Stimulated activated CD8-positive, alpha-beta memory T cell treated with anti-CD3 and anti-CD28 coated beads, Interleukin-4, amount 100 ng/mL, for 48 hours (primary cell): ENCODE data around the gene MROH7.

Source experiments
- DNase-seq: peaks from one replicate; pipeline ENCODE4 v3.0.0-alpha.2; 2020

MROH7 gene

DNA sequence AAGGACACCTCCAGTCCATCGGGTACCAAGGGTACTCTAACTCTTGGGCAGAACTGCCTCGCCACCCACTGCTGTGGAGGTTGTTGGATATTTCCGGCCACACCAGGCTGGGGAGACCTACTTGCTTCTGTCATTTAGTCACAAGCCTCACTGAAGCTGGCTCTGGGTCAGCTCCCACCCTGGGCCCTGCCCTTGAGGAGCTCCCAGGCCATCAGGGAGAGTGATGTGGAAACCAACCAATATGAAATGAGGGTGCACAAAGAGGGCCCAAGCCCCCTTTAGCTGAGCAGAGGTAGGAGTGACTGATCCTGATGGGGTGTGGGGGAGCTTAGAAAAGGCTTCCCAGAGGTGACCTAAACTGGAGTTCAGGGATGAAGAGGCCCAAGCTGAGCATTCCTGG is 103.1 kb downstream of the MROH7 start:
- no peak for DNase-seq

DNA sequence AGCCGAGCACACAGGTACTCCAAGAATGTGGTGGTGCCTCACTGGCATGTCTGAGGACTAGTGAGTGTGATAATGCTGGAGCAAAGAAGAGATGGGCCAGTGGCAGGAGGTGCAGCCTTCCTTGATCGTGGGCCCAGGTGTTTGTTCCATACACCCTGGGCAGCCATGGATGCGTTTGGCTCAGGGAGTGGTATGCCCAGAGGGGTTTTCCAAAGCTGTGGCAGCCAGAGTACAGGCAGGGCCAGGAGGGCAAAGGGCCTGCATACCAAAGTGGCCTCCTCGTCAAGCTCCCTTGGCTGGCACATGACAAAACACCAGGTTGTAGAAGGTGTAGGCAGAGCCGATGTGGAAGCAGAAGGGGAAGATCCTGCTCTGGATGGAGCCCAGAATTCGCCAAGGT is 103.7 kb downstream of the MROH7 start:
- DNase-seq, result no peak

DNA sequence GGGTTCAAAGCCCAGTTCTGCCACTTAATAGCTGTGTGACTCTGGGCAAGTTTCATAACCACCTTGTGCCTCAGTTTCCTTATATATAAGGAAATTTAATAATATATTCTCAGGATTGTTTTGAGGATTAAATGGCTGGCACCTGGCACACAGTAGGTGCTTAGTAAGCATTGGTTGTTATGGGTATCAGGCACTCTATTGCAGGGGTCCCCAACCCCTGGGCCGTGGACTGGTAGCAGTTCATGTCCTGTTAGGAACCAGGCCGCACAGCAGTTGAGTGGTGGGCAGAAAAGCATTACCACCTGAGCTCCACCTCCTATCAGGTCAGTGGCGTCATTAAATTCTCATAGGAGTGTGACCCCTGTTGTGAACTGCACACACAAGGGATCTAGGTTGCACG is 104.3 kb downstream of the MROH7 start:
- no peak for DNase-seq

DNA sequence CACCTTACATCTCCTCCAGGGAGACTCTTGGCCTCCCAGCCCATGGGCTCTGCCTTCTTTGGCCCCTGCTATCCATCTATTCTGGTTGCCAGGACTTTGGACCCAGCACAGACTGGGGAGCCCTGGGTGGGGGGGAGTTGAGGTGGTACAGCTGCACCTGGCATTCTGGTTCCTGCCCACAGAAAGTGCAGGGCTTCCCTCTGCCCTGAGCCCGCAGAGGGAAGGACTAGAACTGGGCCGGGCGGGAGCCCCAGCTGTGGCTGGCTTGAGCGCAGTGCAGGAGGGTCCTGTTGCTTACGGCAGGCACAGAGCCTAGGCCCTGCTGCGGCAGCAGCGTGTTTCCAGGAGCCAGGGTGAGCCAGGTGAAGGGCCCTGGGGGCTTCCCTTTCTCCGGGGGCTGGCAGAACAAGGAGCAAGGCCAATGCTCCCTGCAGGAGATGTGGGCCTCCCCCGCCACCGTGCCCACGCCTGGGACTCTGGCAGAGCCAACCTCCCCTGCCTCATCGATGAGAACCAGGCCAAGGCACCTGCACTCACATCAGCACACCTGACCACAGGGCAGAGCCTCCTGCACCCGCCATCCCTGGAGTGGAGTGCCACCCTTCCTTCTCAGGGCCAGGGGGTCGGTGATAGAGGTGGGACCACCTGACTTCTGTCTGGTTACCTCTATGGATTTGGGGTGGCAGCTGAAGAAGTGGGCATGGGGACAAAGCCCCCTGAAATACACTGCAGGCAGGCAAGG is 106.7 kb downstream of the MROH7 start:
- no peak for DNase-seq

DNA sequence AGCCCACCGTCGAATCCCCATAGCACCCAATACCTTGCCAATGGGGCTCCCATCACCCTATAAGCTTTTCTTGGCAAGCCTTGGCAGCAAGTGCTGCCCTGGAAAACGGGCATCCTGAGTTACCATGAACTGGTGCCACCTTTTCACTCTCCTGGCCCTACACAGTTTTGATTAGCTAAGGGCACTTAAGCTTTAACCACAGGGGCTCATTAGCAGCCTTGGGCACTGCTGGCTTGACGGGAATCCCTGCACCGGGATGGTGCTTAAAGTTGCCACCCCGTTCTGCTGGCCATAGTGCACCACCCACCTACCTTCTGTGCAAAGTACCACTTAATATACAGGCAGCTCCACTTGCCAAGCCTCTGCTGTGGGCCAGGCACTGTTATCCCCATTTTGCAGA is 109.0 kb downstream of the MROH7 start:
- DNase-seq, result no peak

DNA sequence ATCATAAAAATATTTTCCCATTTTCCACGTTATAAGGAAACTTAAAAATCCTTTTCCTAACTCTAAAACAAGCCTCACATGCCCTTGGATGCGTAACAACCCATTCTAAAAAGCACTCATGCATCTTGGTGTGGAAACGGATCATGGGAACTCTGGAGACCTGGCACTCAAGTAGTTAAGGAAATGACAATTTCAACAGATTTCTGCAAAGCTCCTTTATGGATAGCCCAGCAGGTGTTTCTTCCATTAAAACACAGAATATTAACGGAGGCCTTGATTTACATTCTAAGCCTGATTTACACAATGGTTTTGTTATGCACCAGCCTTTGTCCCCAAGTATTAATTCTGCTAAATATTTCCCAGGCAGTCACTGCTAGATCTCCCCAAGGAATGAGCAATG is 109.8 kb downstream of the MROH7 start:
- no peak for DNase-seq

DNA sequence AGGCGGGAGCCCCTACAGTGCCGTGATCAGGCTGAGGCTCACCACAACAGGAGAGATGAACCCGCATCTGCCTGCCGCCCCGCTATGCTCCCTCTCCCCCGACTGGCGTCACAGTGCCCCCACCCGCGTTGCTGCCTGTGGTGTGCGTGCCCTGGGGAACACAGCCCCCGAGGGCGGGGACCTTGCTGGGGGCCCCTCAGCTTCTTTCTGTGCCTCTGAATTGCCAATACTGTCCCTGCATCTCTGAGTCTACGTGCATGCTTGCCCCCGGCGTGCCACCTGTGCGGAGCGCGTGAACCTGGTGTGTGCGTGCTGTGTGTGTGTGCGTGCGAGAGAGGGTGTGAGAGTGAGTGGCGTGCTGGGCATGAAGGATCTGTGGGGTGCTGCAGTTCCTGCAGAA is 112.5 kb downstream of the MROH7 start:
- no peak for DNase-seq

DNA sequence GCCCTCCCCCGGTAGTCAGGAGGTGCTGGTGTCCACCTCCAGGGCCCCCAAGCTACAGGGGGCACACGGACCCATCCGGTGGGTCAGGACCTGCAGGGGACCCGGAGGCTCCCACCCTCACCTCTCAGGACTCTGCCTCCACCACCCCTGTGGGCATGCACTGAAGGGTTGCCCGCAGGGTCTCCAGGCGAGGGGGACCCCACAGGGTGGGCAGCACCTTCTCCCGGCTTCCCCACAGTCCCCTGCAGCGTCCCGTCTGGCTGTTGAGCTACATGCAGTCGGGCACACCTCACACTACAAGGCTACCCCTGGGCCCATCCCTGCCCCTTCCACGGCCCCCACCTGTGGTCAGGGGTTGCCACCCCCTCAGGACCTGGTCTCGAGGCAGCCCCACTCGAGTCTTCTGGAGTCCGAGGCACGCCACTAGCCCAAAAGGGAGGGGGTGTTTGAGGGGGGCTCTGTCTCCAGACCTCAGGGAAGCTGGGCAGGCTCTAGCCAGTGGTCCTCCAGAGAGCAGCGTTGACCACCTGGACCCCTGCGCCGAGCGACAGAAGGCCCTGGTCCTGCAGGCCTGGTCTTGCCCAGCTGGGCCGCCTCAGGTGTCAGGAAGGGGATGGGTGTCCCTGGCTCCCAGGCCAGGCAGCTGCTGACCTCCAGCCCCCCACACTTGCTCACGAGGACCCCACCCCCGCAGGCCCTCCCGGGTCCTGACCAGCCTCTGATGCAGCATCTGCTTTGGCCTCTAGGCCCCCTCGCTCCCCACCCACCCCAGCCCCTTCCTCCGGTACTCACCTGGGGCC is 113.1 kb downstream of the MROH7 start:
- DNase-seq, result no peak

DNA sequence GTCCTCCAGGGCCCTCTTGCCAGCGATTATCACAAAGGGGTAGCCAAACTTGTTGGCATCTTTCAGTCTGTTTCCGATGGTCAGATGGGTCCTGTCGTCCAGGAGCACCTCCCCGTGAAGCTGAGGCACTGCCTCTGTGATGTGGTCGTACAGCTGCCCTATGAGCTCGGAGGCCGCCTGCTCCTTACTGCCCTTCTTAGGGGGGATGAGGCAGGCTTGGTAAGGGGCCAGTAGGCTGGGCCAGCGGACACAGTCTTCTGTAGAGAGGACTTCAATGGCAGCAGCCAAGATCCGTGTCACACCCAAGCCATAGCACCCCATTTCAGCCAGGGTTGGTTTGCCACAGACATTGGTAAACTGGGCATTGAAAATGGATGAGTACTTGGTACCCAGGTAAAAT is 116.2 kb downstream of the MROH7 start:
- DNase-seq, result no peak

DNA sequence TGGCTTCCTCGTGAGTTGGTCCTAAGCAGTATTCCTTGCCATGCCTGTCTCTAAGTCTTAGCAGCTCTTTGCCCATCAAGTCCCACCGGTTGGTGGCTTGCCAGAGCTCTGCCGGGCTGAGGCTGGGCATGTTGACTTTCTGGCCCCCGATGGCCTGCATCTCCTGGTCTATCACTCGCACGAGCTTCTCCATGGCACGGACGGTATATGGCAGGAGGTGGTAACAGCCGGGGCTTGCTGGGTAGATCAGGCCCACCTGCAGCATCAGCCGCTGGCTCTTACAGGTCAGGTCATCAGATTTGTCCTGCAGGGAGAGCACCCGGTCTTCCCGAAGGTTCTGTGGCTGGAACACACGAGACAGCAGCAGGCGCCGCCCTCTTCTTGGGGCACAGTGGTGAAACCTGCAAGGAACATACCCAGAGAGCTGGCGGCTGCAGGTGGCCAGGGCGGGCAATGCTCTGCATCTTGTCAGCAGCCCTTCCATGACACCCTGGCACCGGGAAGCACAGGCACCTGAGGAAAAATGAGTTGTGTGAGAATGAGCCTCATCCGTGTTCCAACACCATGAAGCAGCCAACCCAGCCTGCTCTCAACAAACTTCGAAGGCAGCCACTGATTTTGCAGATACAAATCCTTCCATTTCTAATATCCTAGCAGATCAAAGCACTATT is 117.2 kb downstream of the MROH7 start:
- DNase-seq, result no peak
